ENCODE results near the gene USH2A.

USH2A gene

GRCh38 chr1:216086678-216087077, 336.6 kb downstream of the USH2A start:
- Histone ChIP-seq H3K4ac (ENCODE audit: low read length) (no peak overlapping the region), H3K14ac (ENCODE audit: low read length) (no peak overlapping the region), H2BK5ac (ENCODE audit: low read length) (no peak overlapping the region), H3K36me3 (replicated peaks in 1 of 2; ENCODE audit: control insufficient read depth in 2 of 2, insufficient read depth in 2 of 2, low read length in 2 of 2) (no peaks in the 10 kb centered on the region), H3K9ac (ENCODE audit: low read depth, low read length, poor library complexity) (no peak overlapping the region), H3K9me3 (replicated peaks in 1 of 2; ENCODE audit: control insufficient read depth in 2 of 2, insufficient read depth in 1 of 2, low read depth in 1 of 2, low read length in 2 of 2) (peaks cover 0 to 3% of the 10 kb centered on the region in 2 donors), H3K4me1 (ENCODE audit: control insufficient read depth in 2 of 2, insufficient read depth in 1 of 2, low read depth in 1 of 2, low read length in 2 of 2) (peaks cover 0 to 8% of the 10 kb centered on the region in 2 donors), H2BK120ac (ENCODE audit: low read depth, low read length) (no peak overlapping the region), H2AK5ac (ENCODE audit: low read depth, low read length) (no peak overlapping the region), H3K27me3 (ENCODE audit: control insufficient read depth in 3 of 3, insufficient read depth in 3 of 3, low read depth in 1 of 3, low read length in 3 of 3) (no peaks in the 10 kb centered on the region), H3K18ac (ENCODE audit: low read length) (no peak overlapping the region), H2AFZ (ENCODE audit: low read length) (no peak overlapping the region), H4K91ac (ENCODE audit: low read depth, low read length, poor library complexity) (no peak overlapping the region), H3K23ac (ENCODE audit: low read depth, low read length, poor library complexity) (no peak overlapping the region), H2BK12ac (ENCODE audit: low read length) (no peak overlapping the region), H4K8ac (ENCODE audit: low read depth, low read length) (no peak overlapping the region), H3K79me1 (ENCODE audit: low read depth, low read length) (no peaks in the 10 kb centered on the region), H2BK15ac (ENCODE audit: low read length) (no peak overlapping the region), H3K27ac (replicated peaks; ENCODE audit: low read length) (no peak overlapping the region), H3K4me2 (ENCODE audit: insufficient read depth, low read length, poor library complexity, severe bottlenecking) (no peak overlapping the region), H3K4me3 (ENCODE audit: low read length in 2 of 2) (no peak overlapping the region)
- DNase-seq (ENCODE audit: low spot score): no peak
- whole genome bisulfite sequencing, 2 donors (ENCODE audit: extremely low coverage in 2 of 2, insufficient read length in 2 of 2, insufficient replicate concordance in 1 of 2): no CpG with 5 or more reads among the region's 3 CpGs

- Histone ChIP-seq H3K9me3 (replicated peaks in 1 of 2; ENCODE audit: control insufficient read depth in 2 of 2, insufficient read depth in 1 of 2, low read depth in 1 of 2, low read length in 2 of 2) (peaks cover 0 to 3% of the 10 kb centered on the region in 2 donors), H3K4me2 (ENCODE audit: insufficient read depth, low read length, poor library complexity, severe bottlenecking) (no peak overlapping the region), H2BK15ac (ENCODE audit: low read length) (no peak overlapping the region), H3K4me3 (ENCODE audit: low read length in 2 of 2) (no peak overlapping the region), H3K14ac (ENCODE audit: low read length) (no peak overlapping the region), H2BK12ac (ENCODE audit: low read length) (no peak overlapping the region), H3K27me3 (ENCODE audit: control insufficient read depth in 3 of 3, insufficient read depth in 3 of 3, low read depth in 1 of 3, low read length in 3 of 3) (no peaks in the 10 kb centered on the region), H3K4ac (ENCODE audit: low read length) (no peak overlapping the region), H3K27ac (replicated peaks; ENCODE audit: low read length) (no peak overlapping the region), H2BK5ac (ENCODE audit: low read length) (no peak overlapping the region), H3K79me1 (ENCODE audit: low read depth, low read length) (no peaks in the 10 kb centered on the region), H3K18ac (ENCODE audit: low read length) (no peak overlapping the region), H3K9ac (ENCODE audit: low read depth, low read length, poor library complexity) (no peak overlapping the region), H4K8ac (ENCODE audit: low read depth, low read length) (no peak overlapping the region), H3K4me1 (ENCODE audit: control insufficient read depth in 2 of 2, insufficient read depth in 1 of 2, low read depth in 1 of 2, low read length in 2 of 2) (peaks cover 0 to 2% of the 10 kb centered on the region in 2 donors), H2AK5ac (ENCODE audit: low read depth, low read length) (no peak overlapping the region), H3K23ac (ENCODE audit: low read depth, low read length, poor library complexity) (no peak overlapping the region), H2AFZ (ENCODE audit: low read length) (no peak overlapping the region), H3K36me3 (replicated peaks in 1 of 2; ENCODE audit: control insufficient read depth in 2 of 2, insufficient read depth in 2 of 2, low read length in 2 of 2) (no peaks in the 10 kb centered on the region), H2BK120ac (ENCODE audit: low read depth, low read length) (no peak overlapping the region), H4K91ac (ENCODE audit: low read depth, low read length, poor library complexity) (no peak overlapping the region)
- no peak for DNase-seq (ENCODE audit: low spot score)
- no CpG with 5 or more reads among the region's 5 CpGs for WGBS, 2 donors (ENCODE audit: extremely low coverage in 2 of 2, insufficient read length in 2 of 2, insufficient replicate concordance in 1 of 2)
Observed at GRCh38 chr1:216081445-216081844, 341.8 kb downstream of the USH2A start.

GRCh38 chr1:216076751-216077150, 346.5 kb downstream of the USH2A start:
- Histone ChIP-seq H3K23ac (ENCODE audit: low read depth, low read length, poor library complexity) (no peak overlapping the region), H2BK120ac (ENCODE audit: low read depth, low read length) (no peak overlapping the region), H3K27me3 (ENCODE audit: control insufficient read depth in 3 of 3, insufficient read depth in 3 of 3, low read depth in 1 of 3, low read length in 3 of 3) (no peaks in the 10 kb centered on the region), H3K14ac (ENCODE audit: low read length) (no peak overlapping the region), H3K27ac (replicated peaks; ENCODE audit: low read length) (no peak overlapping the region), H3K79me1 (ENCODE audit: low read depth, low read length) (no peaks in the 10 kb centered on the region), H2AFZ (ENCODE audit: low read length) (no peak overlapping the region), H3K36me3 (replicated peaks in 1 of 2; ENCODE audit: control insufficient read depth in 2 of 2, insufficient read depth in 2 of 2, low read length in 2 of 2) (no peaks in the 10 kb centered on the region), H3K4me1 (ENCODE audit: control insufficient read depth in 2 of 2, insufficient read depth in 1 of 2, low read depth in 1 of 2, low read length in 2 of 2) (peaks cover 7 to 20% of the 10 kb centered on the region in 2 donors), H3K4me2 (ENCODE audit: insufficient read depth, low read length, poor library complexity, severe bottlenecking) (no peak overlapping the region), H4K8ac (ENCODE audit: low read depth, low read length) (no peak overlapping the region), H3K9ac (ENCODE audit: low read depth, low read length, poor library complexity) (no peak overlapping the region), H2BK5ac (ENCODE audit: low read length) (no peak overlapping the region), H3K4me3 (ENCODE audit: low read length in 2 of 2) (no peak overlapping the region), H2BK15ac (ENCODE audit: low read length) (no peak overlapping the region), H4K91ac (ENCODE audit: low read depth, low read length, poor library complexity) (no peak overlapping the region), H2AK5ac (ENCODE audit: low read depth, low read length) (no peak overlapping the region), H2BK12ac (ENCODE audit: low read length) (no peak overlapping the region), H3K9me3 (replicated peaks in 1 of 2; ENCODE audit: control insufficient read depth in 2 of 2, insufficient read depth in 1 of 2, low read depth in 1 of 2, low read length in 2 of 2) (no peaks in the 10 kb centered on the region), H3K18ac (ENCODE audit: low read length) (no peak overlapping the region), H3K4ac (ENCODE audit: low read length) (no peak overlapping the region)
- DNase-seq (ENCODE audit: low spot score): no peak
- no CpG with 5 or more reads among the region's 2 CpGs for WGBS, 2 donors (ENCODE audit: extremely low coverage in 2 of 2, insufficient read length in 2 of 2, insufficient replicate concordance in 1 of 2)

GRCh38 chr1:216075339-216075738, 347.9 kb downstream of the USH2A start:
- Histone ChIP-seq H2AFZ (ENCODE audit: low read length) (peak overlapping the region; percentile 81), H3K9ac (ENCODE audit: low read depth, low read length, poor library complexity) (no peak overlapping the region), H3K79me1 (ENCODE audit: low read depth, low read length) (no peaks in the 10 kb centered on the region), H3K27me3 (ENCODE audit: control insufficient read depth in 3 of 3, insufficient read depth in 3 of 3, low read depth in 1 of 3, low read length in 3 of 3) (no peaks in the 10 kb centered on the region), H3K9me3 (replicated peaks in 1 of 2; ENCODE audit: control insufficient read depth in 2 of 2, insufficient read depth in 1 of 2, low read depth in 1 of 2, low read length in 2 of 2) (no peaks in the 10 kb centered on the region), H3K4me3 (ENCODE audit: low read length in 2 of 2) (no peak overlapping the region), H3K4ac (ENCODE audit: low read length) (no peak overlapping the region), H2BK5ac (ENCODE audit: low read length) (no peak overlapping the region), H2BK120ac (ENCODE audit: low read depth, low read length) (no peak overlapping the region), H2AK5ac (ENCODE audit: low read depth, low read length) (no peak overlapping the region), H3K23ac (ENCODE audit: low read depth, low read length, poor library complexity) (no peak overlapping the region), H3K4me2 (ENCODE audit: insufficient read depth, low read length, poor library complexity, severe bottlenecking) (no peak overlapping the region), H3K4me1 (ENCODE audit: control insufficient read depth in 2 of 2, insufficient read depth in 1 of 2, low read depth in 1 of 2, low read length in 2 of 2) (peaks cover 7 to 20% of the 10 kb centered on the region in 2 donors), H4K91ac (ENCODE audit: low read depth, low read length, poor library complexity) (no peak overlapping the region), H3K14ac (ENCODE audit: low read length) (no peak overlapping the region), H2BK12ac (ENCODE audit: low read length) (no peak overlapping the region), H3K18ac (ENCODE audit: low read length) (no peak overlapping the region), H4K8ac (ENCODE audit: low read depth, low read length) (no peak overlapping the region), H3K27ac (replicated peaks; ENCODE audit: low read length) (no peak overlapping the region), H3K36me3 (replicated peaks in 1 of 2; ENCODE audit: control insufficient read depth in 2 of 2, insufficient read depth in 2 of 2, low read length in 2 of 2) (no peaks in the 10 kb centered on the region), H2BK15ac (ENCODE audit: low read length) (no peak overlapping the region)
- no CpG with 5 or more reads among the region's 3 CpGs for WGBS, 2 donors (ENCODE audit: extremely low coverage in 2 of 2, insufficient read length in 2 of 2, insufficient replicate concordance in 1 of 2)
- DNase-seq (ENCODE audit: low spot score): no peak

All from neuronal stem cell (in vitro differentiated cells).